ENCODE results near the gene ZMIZ1.

GRCh38 chr10:79116801-79117723, 48.3 kb downstream of the ZMIZ1 start:
- TF ChIP-seq CTCF (IDR thresholded peaks at IDR 0.05) (no peak), ZFX (IDR thresholded peaks at IDR 0.05; ENCODE audit: borderline replicate concordance) (no peak)
